H1 (cell line): ENCODE results near the gene RNU6-7. TPM values are rescaled to one million over a fixed set of nuclear protein-coding genes. Genes with fewer than 3 reads are reported as not detected.

ENCODE experiments used
- CTCF ChIA-PET: fragments of 300-600 bp; sonication (Branson Sonifier 250); formaldehyde crosslinking; loops from one replicate; lab custom pipeline; 2021; ENCODE audit not compliant: partially characterized antibody; lab: Charles Lee
- POLR2A ChIA-PET: fragments of 300-600 bp; sonication (Branson Sonifier 250); formaldehyde crosslinking; loops from one replicate; lab custom pipeline; 2021; ENCODE audit warnings: inconsistent platforms; ENCODE audit not compliant: partially characterized antibody; lab: Charles Lee
- DNase-seq, 2 experiments: peaks; one replicate each; pipeline versions ENCODE4 v3.0.0 to v3.0.0-alpha.2; 2010 to 2022; ENCODE audit warnings: low spot score in 2 of 2, low read depth in 1 of 2, mixed read lengths in 1 of 2
- FAIRE-seq: peaks from 2 replicates; lab custom pipeline; 2011; peaks lifted over from hg19 to GRCh38; lab: Jason Lieb, UNC
- H2AFZ ChIP-seq: 2 replicates; pipeline ENCODE4 v1.8.1; 2012; ENCODE audit warnings: low read length, inconsistent platforms
- H2AK5ac ChIP-seq: 2 replicates; pipeline ENCODE4 v1.6.1; 2013; ENCODE audit warnings: low read depth, low read length
- H2BK120ac ChIP-seq: replicated peaks from 2 replicates; pipeline ENCODE3; 2013; ENCODE audit warnings: low read depth, low read length, inconsistent platforms
- H2BK12ac ChIP-seq: 2 replicates; pipeline ENCODE4 v1.6.1; 2013; ENCODE audit warnings: low read depth, low read length
- H2BK15ac ChIP-seq: 2 replicates; pipeline ENCODE4 v1.6.1; 2013; ENCODE audit warnings: low read length
- H2BK20ac ChIP-seq: 2 replicates; pipeline ENCODE4 v1.6.1; 2013; ENCODE audit warnings: low read length
- H2BK5ac ChIP-seq: 2 replicates; pipeline ENCODE4 v1.6.1; 2013; ENCODE audit warnings: low read depth, low read length
- H3K14ac ChIP-seq: 2 replicates; pipeline ENCODE4 v1.6.1; 2013; ENCODE audit warnings: inconsistent platforms; ENCODE audit not compliant: insufficient read length
- H3K18ac ChIP-seq: 2 replicates; pipeline ENCODE4 v1.6.1; 2013; ENCODE audit warnings: low read length; ENCODE audit errors: extremely low read depth
- H3K23ac ChIP-seq: 2 replicates; pipeline ENCODE4 v1.6.1; 2013; ENCODE audit warnings: inconsistent platforms; ENCODE audit not compliant: insufficient read length
- H3K23me2 ChIP-seq: 2 replicates; pipeline ENCODE4 v1.6.1; 2013; ENCODE audit warnings: low read depth, low read length
- H3K27ac ChIP-seq: 2 replicates; pipeline ENCODE4 v1.6.1; 2011; ENCODE audit warnings: low read depth, low read length, inconsistent platforms
- H3K27me3 ChIP-seq, 4 experiments: replicated peaks in 1 of 4; 1 replicate in 1 of 4; 2 replicates in 3 of 4; pipeline versions ENCODE4 v1.6.1 to v1.8.1; 2011 to 2013; ENCODE audit warnings: low read length in 3 of 4, mild to moderate bottlenecking in 3 of 4, inconsistent platforms in 2 of 4, mixed read lengths in 2 of 4, moderate library complexity in 1 of 4; ENCODE audit not compliant: control insufficient read depth in 3 of 4, insufficient read depth in 3 of 4; ENCODE audit errors: extremely low read depth in 1 of 4
- H3K36me3 ChIP-seq, 4 experiments: 2 replicates each; pipeline versions ENCODE4 v1.6.1 to v1.8.1; 2011 to 2013; ENCODE audit warnings: mild to moderate bottlenecking in 4 of 4, low read length in 3 of 4, moderate library complexity in 2 of 4, control low read depth in 1 of 4, inconsistent platforms in 1 of 4; ENCODE audit not compliant: insufficient read depth in 4 of 4, control insufficient read depth in 2 of 4
- H3K4ac ChIP-seq: replicated peaks from 2 replicates; pipeline ENCODE3; 2013; ENCODE audit warnings: low read length, low read depth, mixed read lengths, inconsistent platforms; ENCODE audit not compliant: insufficient read length
- H3K4me1 ChIP-seq, 4 experiments: replicated peaks in 1 of 4; 1 replicate in 1 of 4; 2 replicates in 3 of 4; pipeline versions ENCODE4 v1.6.1 to v1.8.1; 2011 to 2013; ENCODE audit warnings: low read length in 3 of 4, inconsistent platforms in 2 of 4, mixed read lengths in 1 of 4; ENCODE audit not compliant: insufficient read depth in 4 of 4, control insufficient read depth in 3 of 4
- H3K4me2 ChIP-seq, 2 experiments: 2 replicates each; pipeline versions ENCODE4 v1.6.1 to v1.8.1; 2011 to 2013; ENCODE audit warnings: low read depth in 2 of 2, low read length in 2 of 2, control low read depth in 1 of 2, inconsistent platforms in 1 of 2, mild to moderate bottlenecking in 1 of 2; ENCODE audit not compliant: insufficient read depth in 1 of 2
- H3K4me3 ChIP-seq, 4 experiments: fragments of 200-600, 300-600 bp in 1 of 4; sonication (generic), shearing (Covaris generic), sonication (Bioruptor Twin) in 1 of 4; 2 replicates each; pipeline versions ENCODE4 v1.5.1 to v1.8.1; 2011 to 2016; ENCODE audit warnings: low read length in 4 of 4, low read depth in 3 of 4, control low read depth in 2 of 4, inconsistent platforms in 2 of 4, mild to moderate bottlenecking in 2 of 4, mixed read lengths in 1 of 4, moderate library complexity in 1 of 4; ENCODE audit not compliant: insufficient read depth in 2 of 4; ENCODE audit errors: extremely low read depth in 1 of 4
- H3K56ac ChIP-seq: replicated peaks from 2 replicates; pipeline ENCODE3; 2013; ENCODE audit warnings: low read depth, mild to moderate bottlenecking, mixed read lengths, low read length, inconsistent platforms; ENCODE audit not compliant: insufficient read length
- H3K79me1 ChIP-seq: 2 replicates; pipeline ENCODE4 v1.6.1; 2013; ENCODE audit warnings: low read depth, low read length, control low read depth
- H3K79me2 ChIP-seq, 2 experiments: 2 replicates each; pipeline versions ENCODE4 v1.6.1 to v1.8.1; 2012 to 2013; ENCODE audit warnings: low read length in 2 of 2, mild to moderate bottlenecking in 2 of 2, inconsistent platforms in 1 of 2; ENCODE audit not compliant: insufficient read depth in 2 of 2, control insufficient read depth in 1 of 2
- H3K9ac ChIP-seq, 4 experiments: replicated peaks in 1 of 4; 1 replicate in 1 of 4; 2 replicates in 3 of 4; pipeline versions ENCODE4 v1.6.1 to v1.8.1; 2011 to 2013; ENCODE audit warnings: low read depth in 3 of 4, low read length in 3 of 4, control low read depth in 2 of 4, mild to moderate bottlenecking in 2 of 4, moderate library complexity in 2 of 4, inconsistent platforms in 1 of 4; ENCODE audit errors: extremely low read depth in 1 of 4
- H3K9me3 ChIP-seq, 2 experiments: 2 replicates each; pipeline versions ENCODE4 v1.6.1 to v1.8.1; 2012 to 2013; ENCODE audit warnings: mild to moderate bottlenecking in 2 of 2, moderate library complexity in 2 of 2, control low read depth in 1 of 2, inconsistent platforms in 1 of 2, low read depth in 1 of 2, low read length in 1 of 2, mixed read lengths in 1 of 2; ENCODE audit not compliant: insufficient read depth in 2 of 2
- H4K20me1 ChIP-seq, 2 experiments: replicated peaks in 1 of 2; 2 replicates each; pipeline versions ENCODE3 to v1.8.1; 2011 to 2013; ENCODE audit warnings: inconsistent platforms in 2 of 2, low read length in 2 of 2, mild to moderate bottlenecking in 1 of 2; ENCODE audit not compliant: insufficient read depth in 2 of 2, control insufficient read depth in 1 of 2
- H4K5ac ChIP-seq: 2 replicates; pipeline ENCODE4 v1.6.1; 2013; ENCODE audit warnings: low read length, low read depth, mixed read lengths, inconsistent platforms; ENCODE audit not compliant: insufficient read length
- H4K8ac ChIP-seq: 2 replicates; pipeline ENCODE4 v1.8.0; 2013; ENCODE audit warnings: mild to moderate bottlenecking, moderate library complexity, low read length, inconsistent platforms; ENCODE audit not compliant: insufficient read depth; ENCODE audit errors: extremely low read depth
- H4K91ac ChIP-seq: replicated peaks from 2 replicates; pipeline ENCODE3; 2013; ENCODE audit warnings: low read length, mixed read lengths, inconsistent platforms; ENCODE audit not compliant: insufficient read length
- BACH1 ChIP-seq: IDR thresholded peaks from 2 replicates; pipeline ENCODE4 v1.6.1; 2012; ENCODE audit warnings: low read length, improper control_type of control experiment
- GABPA ChIP-seq: IDR thresholded peaks from 2 replicates; pipeline ENCODE4 v1.6.1; 2011; ENCODE audit warnings: mild to moderate bottlenecking, low read length, moderate library complexity, borderline replicate concordance; ENCODE audit not compliant: insufficient read depth
- HDAC2 ChIP-seq, 2 experiments: fragments of 300-600 bp in 1 of 2; sonication (generic) in 1 of 2; IDR thresholded peaks; 2 replicates each; pipeline ENCODE4 v1.6.1; 2011 to 2012; ENCODE audit warnings: low read depth in 2 of 2, low read length in 2 of 2, mild to moderate bottlenecking in 2 of 2, moderate library complexity in 2 of 2, borderline replicate concordance in 1 of 2, inconsistent platforms in 1 of 2
- RAD21 ChIP-seq, 2 experiments: IDR thresholded peaks in 1 of 2; conservative IDR thresholded peaks in 1 of 2; 2 replicates each; pipeline ENCODE4 v1.6.1; 2011; ENCODE audit warnings: low read depth in 2 of 2, low read length in 2 of 2, improper control_type of control experiment in 1 of 2, inconsistent platforms in 1 of 2, mild to moderate bottlenecking in 1 of 2, moderate library complexity in 1 of 2
- polyA plus RNA-seq, 7 experiments: library from polyadenylated mRNA; depleted of rRNA in 3 of 7; stranded (reverse) in 5 of 7; unstranded in 2 of 7; fragments of >200 nt in 5 of 7; fragments of 200-250 nt in 2 of 7; gene quantifications; 1 replicate in 5 of 7; 2 replicates in 1 of 7; 4 replicates in 1 of 7; pipeline versions ENCODE4 v1.2.1 to v1.2.3, GENCODE V29; 2011 to 2013; ENCODE audit warnings: missing spikeins in 2 of 7, mixed read lengths in 2 of 7
- total RNA-seq: library from RNA; stranded (reverse); fragmentation: NEBNext Ultra II Directional; extraction: Animal tissue kit (Norgen Biotek cat#: 25700); gene quantifications from 2 replicates; pipeline ENCODE4 v1.2.1, GENCODE V29; 2021

The RNU6-7 gene
- total and polyA plus RNA-seq, 2 of the 8 experiments (the other 6 are each of a cell fraction or from before 2014, with no cell fraction given), result not detected

GRCh38 chr14:32244404-32244803 lies 42.6 kb downstream of the RNU6-7 start:
- H3K56ac ChIP-seq, result no peak overlapping the region
- no peaks in the 10 kb centered on the region for H4K20me1 ChIP-seq
- H3K79me2 ChIP-seq, result no peaks in the 10 kb centered on the region
- H3K36me3 ChIP-seq, result no peaks in the 10 kb centered on the region
- peaks cover 12 to 17% of the 10 kb centered on the region in 2 experiments for H3K9me3 ChIP-seq
- H2BK12ac ChIP-seq, result no peak overlapping the region
- H3K23ac ChIP-seq, result no peak overlapping the region
- no peaks in the 10 kb centered on the region for H3K23me2 ChIP-seq
- no peak overlapping the region for H3K4me2 ChIP-seq
- H3K4ac ChIP-seq, result no peak overlapping the region
- H3K27me3 ChIP-seq, result 0 out of 7 replicates have a peak, but pooled peaks cover 0 to 2% (median 0%) of the 10 kb centered on the region in 4 experiments
- H3K4me1 ChIP-seq, result no peaks in the 10 kb centered on the region
- H2AFZ ChIP-seq, result no peak overlapping the region
- H2BK20ac ChIP-seq, result no peak overlapping the region
- DNase-seq (no peak), FAIRE-seq (no peak)
- TF ChIP-seq HDAC2 (IDR thresholded peaks at IDR 0.05; ENCODE audit: borderline replicate concordance in 1 of 2, low read depth in 2 of 2, low read length in 2 of 2) (no peak), BACH1 (no peak), RAD21 (IDR thresholded peaks at IDR 0.05 in 1 of 2, conservative IDR thresholded peaks at IDR 0.05 in 1 of 2; ENCODE audit: low read depth in 2 of 2, low read length in 2 of 2) (peak; percentile 34 to 57), GABPA (no peak)
- H3K9ac ChIP-seq, result no peak overlapping the region
- H4K5ac ChIP-seq, result no peak overlapping the region
- POLR2A ChIA-PET, result no interaction called here
- no peak overlapping the region for H4K8ac ChIP-seq
- no peak overlapping the region for H3K14ac ChIP-seq
- no peak overlapping the region for H3K27ac ChIP-seq
- no peak overlapping the region for H2BK15ac ChIP-seq
- no peak overlapping the region for H2AK5ac ChIP-seq
- no peak overlapping the region for H4K91ac ChIP-seq
- no peak overlapping the region for H2BK5ac ChIP-seq
- no peak overlapping the region for H2BK120ac ChIP-seq
- no peak overlapping the region for H3K18ac ChIP-seq
- no peaks in the 10 kb centered on the region for H3K79me1 ChIP-seq
- H3K4me3 ChIP-seq, result no peak overlapping the region
- CTCF ChIA-PET, result interaction anchor here (0.6 to 2.6 kb wide), 7 partner anchors 10 to 171 kb away, joined by 3 to 12 read pairs (median 4); no protein-coding TSS in a partner anchor
